ENCODE results near the gene TFPI. TPM values are rescaled to one million over a fixed set of nuclear protein-coding genes. Genes with fewer than 3 reads are reported as not detected.

Gene TFPI
- total RNA-seq, 1 experiment from 2014 or later = 125 TPM

GRCh38 chr2:187497858-187498463 lies 56.3 kb downstream of the TFPI start:
- peaks cover 25% of the 10 kb centered on the region for H3K4me1 Mint-ChIP-seq (ENCODE audit: low read depth, unreplicated experiment)
- no peak for DNase-seq
- no peaks in the 10 kb centered on the region for H3K27me3 Mint-ChIP-seq (ENCODE audit: unreplicated experiment)
- TF ChIP-seq CTCF (IDR thresholded peaks at IDR 0.05; ENCODE audit: unreplicated experiment) = peak; percentile 59
- peaks cover 33% of the 10 kb centered on the region for H3K36me3 Mint-ChIP-seq (ENCODE audit: insufficient read depth, unreplicated experiment)
- intact Hi-C loops (cut with micrococcal nuclease; ENCODE audit: unreplicated experiment) = no loop called here
- CTCF ChIA-PET = no interaction called here
- peaks cover 7% of the 10 kb centered on the region for H3K9me3 Mint-ChIP-seq (ENCODE audit: low read depth, unreplicated experiment)
- no TSS peak for BruUV-seq (replicated peaks)
- no peak overlapping the region for H3K27ac Mint-ChIP-seq (ENCODE audit: unreplicated experiment)
- no peak overlapping the region for H3K4me3 Mint-ChIP-seq (ENCODE audit: low read depth, unreplicated experiment)

DNA sequence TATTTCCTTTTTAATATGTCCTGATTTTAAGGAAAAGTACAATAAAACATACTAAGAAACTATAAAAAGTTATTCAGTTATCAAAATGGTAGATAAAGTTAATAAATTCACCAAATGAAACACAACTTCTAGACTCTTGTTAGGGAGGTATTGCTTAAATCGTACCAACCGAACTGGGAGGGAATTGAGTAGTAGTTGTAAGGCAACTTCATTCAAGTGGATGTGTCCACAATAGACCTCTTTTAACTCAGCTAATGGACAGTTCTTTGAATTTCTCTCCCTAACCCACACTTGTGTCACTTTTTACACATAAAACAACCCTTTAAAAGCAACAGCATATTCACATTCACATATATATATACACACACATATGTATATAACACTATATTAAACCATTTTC lies 57.1 kb downstream of the TFPI start:
- no TSS peak for BruUV-seq (replicated peaks)
- Mint-ChIP-seq H3K27me3 (ENCODE audit: unreplicated experiment) (no peaks in the 10 kb centered on the region), H3K27ac (ENCODE audit: unreplicated experiment) (no peak overlapping the region), H3K36me3 (ENCODE audit: insufficient read depth, unreplicated experiment) (peaks cover 27% of the 10 kb centered on the region), H3K4me3 (ENCODE audit: low read depth, unreplicated experiment) (no peak overlapping the region), H3K9me3 (ENCODE audit: low read depth, unreplicated experiment) (peaks cover 7% of the 10 kb centered on the region), H3K4me1 (ENCODE audit: low read depth, unreplicated experiment) (peaks cover 17% of the 10 kb centered on the region)
- no peak for DNase-seq
- no peak for TF ChIP-seq CTCF (IDR thresholded peaks at IDR 0.05; ENCODE audit: unreplicated experiment)
- intact Hi-C loops (cut with micrococcal nuclease; ENCODE audit: unreplicated experiment) = no loop called here
- CTCF ChIA-PET = no interaction called here

DNA sequence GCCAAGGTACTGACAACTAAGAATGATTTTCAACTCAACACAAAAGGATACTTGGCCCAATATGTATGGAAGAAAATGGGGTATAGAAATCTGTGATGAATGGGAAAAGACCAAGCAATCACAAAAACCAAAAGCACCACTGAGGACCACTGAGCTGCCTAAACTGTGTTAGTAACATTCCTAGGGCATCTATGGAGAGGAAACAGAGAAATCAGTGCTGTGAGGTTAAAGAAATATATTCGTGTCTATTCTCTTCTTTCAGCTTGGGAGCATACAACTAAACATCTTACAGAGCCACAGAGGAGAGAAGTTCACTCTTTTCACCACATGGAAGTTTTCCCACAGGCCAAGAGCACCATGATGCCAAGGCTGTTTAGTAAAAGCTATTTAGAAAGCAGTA lies 58.9 kb downstream of the TFPI start:
- Mint-ChIP-seq H3K27me3 (ENCODE audit: unreplicated experiment) (no peaks in the 10 kb centered on the region), H3K4me3 (ENCODE audit: low read depth, unreplicated experiment) (no peak overlapping the region), H3K36me3 (ENCODE audit: insufficient read depth, unreplicated experiment) (peaks cover 32% of the 10 kb centered on the region), H3K4me1 (ENCODE audit: low read depth, unreplicated experiment) (peaks cover under 1% of the 10 kb centered on the region), H3K9me3 (ENCODE audit: low read depth, unreplicated experiment) (peaks cover 7% of the 10 kb centered on the region), H3K27ac (ENCODE audit: unreplicated experiment) (no peak overlapping the region)
- no TSS peak for BruUV-seq (replicated peaks)
- no peak for DNase-seq
- CTCF ChIA-PET = no interaction called here
- intact Hi-C loops (cut with micrococcal nuclease; ENCODE audit: unreplicated experiment) = no loop called here
- no peak for TF ChIP-seq CTCF (IDR thresholded peaks at IDR 0.05; ENCODE audit: unreplicated experiment)

DNA sequence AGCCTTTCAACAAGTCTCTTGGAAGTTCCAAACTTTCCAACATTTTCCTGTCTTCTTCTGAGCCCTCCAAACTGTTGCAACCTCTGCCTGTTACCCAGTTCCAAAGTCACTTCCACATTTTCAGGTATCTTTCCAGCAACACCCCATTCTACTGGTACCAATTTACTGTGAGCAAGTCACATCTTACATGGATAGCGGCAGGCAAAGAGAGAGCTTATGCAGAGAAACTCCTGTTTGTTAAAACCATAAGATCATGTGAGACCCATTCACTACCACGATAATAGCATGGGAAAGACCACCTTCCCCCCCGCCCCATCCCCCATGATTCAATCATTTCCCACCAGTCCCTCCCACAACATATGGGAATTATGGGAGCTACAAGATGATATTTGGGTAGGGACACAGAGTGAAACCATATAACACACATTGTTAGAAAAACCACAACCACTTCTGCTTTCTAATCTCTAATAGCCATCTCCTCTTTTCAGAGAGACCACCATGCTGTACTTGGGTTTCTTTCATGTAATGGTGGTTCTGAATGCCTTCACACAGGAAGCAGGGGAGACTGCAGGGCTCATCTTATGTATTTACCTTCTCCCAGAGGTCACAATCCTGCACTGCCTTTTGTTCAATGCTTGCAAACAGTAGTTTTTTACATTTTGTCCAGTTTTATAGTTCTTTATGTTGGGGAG lies 60.2 kb downstream of the TFPI start:
- no peak overlapping the region for H3K27ac Mint-ChIP-seq (ENCODE audit: unreplicated experiment)
- no peak overlapping the region for H3K4me3 Mint-ChIP-seq (ENCODE audit: low read depth, unreplicated experiment)
- no peaks in the 10 kb centered on the region for H3K4me1 Mint-ChIP-seq (ENCODE audit: low read depth, unreplicated experiment)
- BruUV-seq (replicated peaks) = no TSS peak
- no peaks in the 10 kb centered on the region for H3K27me3 Mint-ChIP-seq (ENCODE audit: unreplicated experiment)
- CTCF ChIA-PET = no interaction called here
- no peak for TF ChIP-seq CTCF (IDR thresholded peaks at IDR 0.05; ENCODE audit: unreplicated experiment)
- H3K36me3 Mint-ChIP-seq (ENCODE audit: insufficient read depth, unreplicated experiment) = peaks cover 32% of the 10 kb centered on the region
- no peak for DNase-seq
- H3K9me3 Mint-ChIP-seq (ENCODE audit: low read depth, unreplicated experiment) = peaks cover 7% of the 10 kb centered on the region
- intact Hi-C loops (cut with micrococcal nuclease; ENCODE audit: unreplicated experiment) = no loop called here

All from Calu3 (cell line).